ELR (cell line): ENCODE measurements around the gene ABCB7.
"Not testable (repeated sequence)": the region's sequence is repeated elsewhere in the genome, so short reads cannot be mapped to it uniquely, and the experiment has no call there.

ENCODE experiments used
- DNase-seq: peaks from one replicate; pipeline ENCODE4 v3.0.0-alpha.2; 2015; ENCODE audit warnings: low read depth

Gene ABCB7

GRCh38 chrX:75155827-75156525 lies at the start of gene ABCB7:
ABCB7 (minus strand) TSS chrX:75156283; CDS start chrX:75156272, 11 bp downstream.
- peak; percentile 74 for DNase-seq

DNA sequence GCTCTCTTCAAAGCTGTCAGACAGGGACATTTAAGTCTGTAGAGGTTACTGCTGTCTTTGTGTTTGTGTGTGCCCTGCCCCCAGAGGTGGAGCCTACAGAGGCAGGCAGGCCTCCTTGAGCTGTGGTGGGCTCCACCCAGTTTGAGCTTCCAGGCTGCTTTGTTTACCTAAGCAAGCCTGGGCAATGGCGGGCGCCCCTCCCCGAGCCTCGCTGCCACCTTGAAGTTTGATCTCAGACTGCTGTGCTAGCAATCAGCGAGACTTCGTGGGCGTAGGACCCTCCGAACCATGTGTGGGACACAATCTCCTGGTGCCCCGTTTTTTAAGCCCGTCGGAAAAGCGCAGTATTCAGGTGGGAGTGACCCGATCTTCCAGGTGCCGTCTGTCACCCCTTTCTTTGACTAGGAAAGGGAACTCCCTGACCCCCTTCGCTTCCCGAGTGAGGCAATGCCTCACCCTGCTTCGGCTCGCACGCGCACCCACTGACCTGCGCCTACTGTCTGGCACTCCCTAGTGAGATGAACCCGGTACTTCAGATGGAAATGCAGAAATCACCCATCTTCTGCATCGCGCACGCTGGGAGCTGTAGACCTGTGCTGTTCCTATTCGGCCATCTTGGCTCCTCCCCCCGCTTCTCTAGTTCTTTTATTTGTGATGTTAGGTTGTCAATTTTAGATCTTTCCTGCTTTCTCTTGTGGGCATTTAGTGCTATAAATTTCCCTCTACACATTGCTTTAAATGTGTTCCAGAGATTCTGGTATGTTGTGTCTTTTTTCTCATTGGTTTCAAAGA lies 32.5 kb upstream of the ABCB7 start:
- DNase-seq = not testable (repeated sequence)

GRCh38 chrX:75181721-75182120 lies 25.6 kb upstream of the ABCB7 start:
- DNase-seq = peak; percentile 17

DNA sequence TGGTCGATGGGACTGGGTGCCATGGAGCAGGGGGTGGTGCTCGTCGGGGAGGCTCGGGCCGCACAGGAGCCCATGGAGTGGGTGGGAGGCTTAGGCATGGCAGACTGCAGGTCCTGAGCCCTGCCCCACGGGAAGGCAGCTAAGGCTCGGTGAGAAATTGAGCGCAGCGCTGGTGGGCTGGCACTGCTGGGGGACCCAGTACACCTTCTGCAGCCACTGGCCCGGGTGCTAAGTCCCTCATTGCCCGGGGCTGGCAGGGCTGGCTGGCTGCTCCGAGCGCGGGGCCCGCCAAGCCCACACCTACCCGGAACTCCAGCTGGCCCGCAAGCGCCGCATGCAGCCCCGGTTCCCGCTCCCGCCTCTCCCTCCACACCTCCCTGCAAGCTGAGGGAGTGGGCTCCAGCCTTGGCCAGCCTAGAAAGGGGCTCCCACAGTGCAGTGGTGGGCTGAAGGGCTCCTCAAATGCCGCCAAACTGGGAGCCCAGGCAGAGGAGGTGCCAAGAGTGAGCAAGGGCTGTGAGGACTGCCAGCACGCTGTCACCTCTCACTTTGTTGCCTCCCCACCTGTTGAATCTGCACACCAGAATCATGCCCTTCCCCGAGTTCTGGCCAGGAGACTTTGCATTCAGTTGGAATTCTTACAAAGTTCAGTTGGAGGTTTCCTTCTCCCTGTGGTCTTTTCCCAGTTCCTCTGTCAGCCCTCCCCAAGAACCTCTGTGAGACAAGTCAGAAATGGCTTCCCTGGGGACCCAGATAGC lies 23.6 kb upstream of the ABCB7 start:
- DNase-seq = not testable (repeated sequence)

- DNase-seq = not testable (repeated sequence)
These were observed 16.3 kb upstream of the ABCB7 start for GRCh38 chrX:75172257-75172890.

- DNase-seq = no peak
These were observed 2.0 kb upstream of the ABCB7 start for GRCh38 chrX:75158054-75158453.

- DNase-seq = peak; percentile 1
These were observed 455 bp upstream of the ABCB7 start for GRCh38 chrX:75156531-75156945.

GRCh38 chrX:75155447-75155826 lies 646 bp downstream of the ABCB7 start:
- peak; percentile 20 for DNase-seq

DNA sequence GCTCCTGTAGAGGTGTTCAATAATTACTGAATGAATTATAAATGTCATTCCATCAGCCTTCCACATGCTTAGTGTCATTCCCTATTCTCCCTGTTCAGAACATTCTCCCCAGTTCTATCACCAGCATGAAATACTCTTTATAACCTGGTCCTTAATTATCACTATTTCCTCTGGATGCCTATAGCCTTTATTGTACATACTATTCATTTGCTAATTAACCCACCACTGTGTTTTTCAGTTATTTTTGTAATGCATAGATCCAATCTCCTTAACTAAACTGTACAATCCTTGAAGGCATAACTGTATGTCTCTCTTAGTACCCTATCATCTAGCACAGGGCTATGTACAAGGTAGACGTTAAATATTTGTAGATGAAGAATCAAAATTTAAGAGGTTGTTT lies 1.2 kb downstream of the ABCB7 start:
- DNase-seq = no peak

DNA sequence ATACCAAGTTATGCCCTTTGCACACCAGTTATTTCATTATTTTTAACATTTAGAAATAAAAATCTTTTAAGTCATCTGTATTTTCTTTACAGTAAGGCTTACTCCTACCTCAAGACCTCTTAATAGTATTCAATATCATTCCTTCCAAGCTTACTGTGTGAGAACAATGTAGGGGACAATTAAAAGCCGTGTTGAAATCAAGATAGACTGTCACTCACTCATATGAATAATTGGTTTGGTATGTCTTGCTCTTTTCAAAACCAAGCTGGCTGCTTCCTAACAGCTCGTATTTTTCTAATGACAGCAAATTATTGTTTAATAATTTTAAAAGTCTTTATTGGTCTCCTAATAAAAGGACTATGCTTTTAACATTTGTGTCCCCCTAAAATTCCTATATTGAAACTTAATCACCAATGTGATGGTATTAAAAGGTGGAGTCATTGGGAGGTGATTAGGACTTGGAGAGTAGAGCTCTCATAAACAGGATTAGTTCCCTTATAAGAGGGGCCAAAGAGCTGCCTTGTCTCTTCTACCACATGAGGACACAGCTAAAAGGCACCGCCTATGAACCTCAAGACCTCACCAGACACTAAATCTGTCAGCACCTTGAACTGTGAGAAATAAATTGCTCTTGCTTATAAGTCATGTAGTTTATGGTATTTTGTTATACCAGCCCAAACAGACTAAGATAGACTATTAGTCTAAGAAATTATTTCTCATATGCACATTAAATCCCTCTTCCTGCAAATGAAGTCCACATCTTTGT lies 4.1 kb downstream of the ABCB7 start:
- DNase-seq = no peak

DNA sequence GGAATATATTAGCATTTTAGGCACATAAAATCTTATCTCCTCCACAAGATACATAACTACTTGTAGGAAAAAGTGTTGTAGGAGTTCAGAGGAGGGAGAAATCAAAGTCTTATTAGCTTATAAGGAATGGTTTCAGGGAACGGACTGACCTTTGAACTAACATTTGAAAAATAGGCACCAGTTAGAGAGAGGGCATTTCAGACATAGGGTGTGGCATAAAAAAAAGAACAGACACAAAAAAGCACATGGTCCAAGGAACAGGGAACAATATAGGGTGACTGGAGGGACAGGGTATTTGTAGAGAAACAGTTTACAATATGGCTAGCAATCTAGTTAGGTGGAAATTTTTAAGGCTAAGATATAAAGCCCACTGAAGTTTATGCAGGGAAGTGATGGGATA lies 6.4 kb downstream of the ABCB7 start:
- DNase-seq = no peak

DNA sequence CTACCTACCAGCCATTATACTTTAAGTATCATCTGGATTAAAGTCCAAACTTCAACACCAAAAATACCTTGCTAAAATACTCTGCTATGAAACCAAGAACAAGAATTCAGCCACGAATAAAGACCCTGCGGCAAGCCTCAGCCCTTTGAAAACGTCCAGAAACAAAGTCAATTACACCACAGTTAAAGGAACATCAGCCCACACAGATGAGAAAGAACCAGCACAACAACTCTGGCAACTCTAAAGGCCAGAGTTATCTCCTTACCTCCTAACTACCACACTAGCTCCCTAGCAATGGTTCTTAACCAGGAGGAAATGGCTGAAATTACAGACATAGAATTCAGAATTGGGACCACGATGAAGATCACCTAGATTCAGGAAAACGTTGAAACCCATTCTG lies 23.4 kb downstream of the ABCB7 start:
- no peak for DNase-seq

DNA sequence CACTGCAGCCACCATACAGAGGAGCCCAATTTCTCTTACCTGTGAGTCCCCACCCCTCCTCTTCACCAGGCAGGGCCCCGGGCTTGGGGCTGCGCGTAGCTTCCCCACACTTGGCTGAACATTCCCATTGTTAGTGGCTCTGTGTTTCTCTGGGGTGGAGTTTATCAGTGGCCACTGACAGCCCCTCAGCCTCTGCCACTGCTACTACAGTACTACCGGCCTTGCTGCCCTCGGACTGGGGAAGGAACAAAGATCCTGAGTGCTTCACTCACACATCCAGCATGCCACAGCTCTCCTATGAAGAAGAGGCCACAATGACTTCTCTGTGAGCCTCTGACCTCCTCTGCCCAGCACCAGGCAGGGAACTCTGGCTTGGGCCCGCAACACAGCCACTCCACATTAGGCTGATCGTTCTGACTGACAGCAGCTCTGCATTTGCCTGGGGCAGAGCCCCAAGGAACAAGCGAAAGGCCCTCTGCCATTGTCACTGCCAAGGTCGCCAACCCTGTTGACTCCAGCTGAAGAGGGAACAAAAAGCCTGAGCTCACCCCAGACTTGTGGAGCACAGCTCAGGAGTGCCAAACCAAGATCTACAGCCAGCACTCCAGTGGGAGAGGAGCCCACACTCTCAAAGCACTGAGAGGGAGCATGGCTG lies 24.0 kb downstream of the ABCB7 start:
- no peak for DNase-seq

- DNase-seq = not testable (repeated sequence)
These were observed 27.0 kb downstream of the ABCB7 start for GRCh38 chrX:75129069-75129468.

DNA sequence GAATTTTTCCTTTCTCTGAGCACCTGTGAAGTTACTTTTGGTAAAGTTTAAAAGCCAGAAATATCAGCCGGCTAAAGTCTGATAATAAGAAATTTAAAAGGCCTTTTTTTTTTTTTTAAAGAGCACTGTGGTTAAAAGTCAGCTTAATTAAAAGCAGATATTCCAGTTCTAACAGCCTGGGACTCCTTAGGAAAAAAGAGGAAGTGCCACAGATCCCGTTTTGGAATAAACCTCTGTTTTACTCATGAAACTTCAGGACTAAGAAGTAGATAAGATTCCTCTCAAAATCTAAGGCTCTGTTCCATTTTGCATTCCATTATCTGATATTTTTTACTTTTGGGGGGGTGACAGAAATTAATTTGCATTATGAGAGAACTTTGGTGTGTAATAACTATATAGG lies 37.8 kb downstream of the ABCB7 start:
- no peak for DNase-seq

GRCh38 chrX:75115707-75116413 lies 40.2 kb downstream of the ABCB7 start:
- no peak for DNase-seq

DNA sequence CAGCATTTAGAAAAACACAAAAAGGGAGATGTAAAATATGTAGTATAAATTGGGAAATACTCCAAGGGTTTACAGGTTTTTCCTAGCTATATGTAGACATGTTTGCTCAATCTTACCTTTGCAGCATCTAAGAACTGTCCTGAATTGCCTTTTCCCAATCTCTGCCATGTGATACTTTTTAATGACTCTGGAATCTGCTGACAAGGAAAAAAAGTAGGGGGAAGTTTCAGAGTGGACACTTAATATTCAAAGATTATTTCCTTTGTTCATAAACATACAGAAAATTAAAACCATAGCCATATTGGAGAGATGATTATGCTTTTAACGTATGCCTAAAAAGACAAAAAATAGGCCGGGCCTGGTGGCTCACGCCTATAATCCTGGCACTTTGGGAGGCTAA lies 41.4 kb downstream of the ABCB7 start:
- no peak for DNase-seq

DNA sequence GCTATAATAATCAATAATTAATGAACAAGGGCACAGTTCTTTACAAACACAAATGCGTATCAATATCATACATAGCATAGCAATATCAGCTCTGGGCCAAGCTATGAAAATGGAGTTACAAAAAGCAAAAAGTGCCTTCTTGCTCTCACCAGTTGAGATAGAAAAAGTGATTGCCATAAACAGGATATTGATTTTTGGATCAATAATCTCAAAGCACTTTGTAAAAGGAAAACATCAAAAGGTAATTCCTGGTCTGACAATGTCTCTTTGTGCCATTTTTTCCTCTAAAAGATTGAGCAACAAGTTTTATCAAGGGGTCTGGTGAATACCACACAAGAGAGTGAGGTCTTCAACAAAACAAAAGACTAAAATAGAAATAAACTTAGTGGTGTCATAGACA lies 42.4 kb downstream of the ABCB7 start:
- DNase-seq = no peak

- DNase-seq = no peak
These were observed 48.1 kb downstream of the ABCB7 start for GRCh38 chrX:75107863-75108509.

- no peak for DNase-seq
These were observed 49.3 kb downstream of the ABCB7 start for GRCh38 chrX:75106772-75107171.
